Measurements from ENCODE around the gene GNA12. TPM values are rescaled to one million over a fixed set of nuclear protein-coding genes. Genes with fewer than 3 reads are reported as not detected.

Gene GNA12
- total RNA-seq, 1 experiment from 2014 or later = 15.0 TPM

DNA sequence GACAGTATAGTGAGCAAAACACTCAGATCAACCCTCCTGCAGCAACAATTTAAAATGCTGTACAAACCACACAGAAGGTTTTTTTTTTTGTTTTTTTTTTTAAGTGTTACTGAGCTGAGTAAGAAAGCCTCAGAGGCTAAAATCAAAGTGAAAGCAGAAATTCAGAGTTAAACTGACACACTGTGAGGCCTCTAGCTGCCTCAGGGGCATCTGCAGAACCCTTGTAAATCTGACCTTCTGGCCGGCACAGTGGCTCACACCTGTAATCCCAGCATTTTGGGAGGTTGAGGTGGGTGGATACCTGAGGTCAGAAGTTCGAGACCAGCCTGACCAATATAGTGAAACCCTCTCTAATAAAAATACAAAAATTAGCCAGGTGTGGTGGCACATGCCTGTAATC lies 7.4 kb upstream of the GNA12 start:
- Histone ChIP-seq H3K4me1 (ENCODE audit: insufficient read depth, low read length) (no peaks in the 10 kb centered on the region), H3K9me2 (replicated peaks; ENCODE audit: low read length) (no peaks in the 10 kb centered on the region), H3K4me3 (ENCODE audit: low read length) (no peak overlapping the region), H4K20me1 (ENCODE audit: low read length) (no peaks in the 10 kb centered on the region), H3K9ac (ENCODE audit: low read length) (no peak overlapping the region), H3K27ac (ENCODE audit: low read length) (no peak overlapping the region), H3K36me3 (ENCODE audit: low read depth, low read length) (no peaks in the 10 kb centered on the region), H2AFZ (ENCODE audit: low read length) (no peak overlapping the region), H3K9me3 (ENCODE audit: low read length) (no peaks in the 10 kb centered on the region), H3K79me2 (ENCODE audit: low read length) (no peaks in the 10 kb centered on the region), H3F3A (ENCODE audit: low read length, unreplicated experiment) (no peaks in the 10 kb centered on the region), H3K27me3 (ENCODE audit: low read length) (no peaks in the 10 kb centered on the region), H3K4me2 (ENCODE audit: low read length) (no peak overlapping the region)
- BruUV-seq (replicated peaks) = no TSS peak
- no peak for DNase-seq
- CTCF ChIA-PET = interaction anchor here (0.6 kb wide), 1 partner anchor 30 kb away, joined by 3 read pairs; no protein-coding TSS in a partner anchor
- ATAC-seq = no peak
- intact Hi-C loops (cut with micrococcal nuclease) = no loop called here
- POLR2A ChIA-PET (ENCODE audit: unreplicated experiment) = interaction anchor here (0.6 to 0.7 kb wide), 2 partner anchors 14 to 22 kb away, joined by 4 to 20 read pairs; no protein-coding TSS in a partner anchor
- TF ChIP-seq, protein P1, sequence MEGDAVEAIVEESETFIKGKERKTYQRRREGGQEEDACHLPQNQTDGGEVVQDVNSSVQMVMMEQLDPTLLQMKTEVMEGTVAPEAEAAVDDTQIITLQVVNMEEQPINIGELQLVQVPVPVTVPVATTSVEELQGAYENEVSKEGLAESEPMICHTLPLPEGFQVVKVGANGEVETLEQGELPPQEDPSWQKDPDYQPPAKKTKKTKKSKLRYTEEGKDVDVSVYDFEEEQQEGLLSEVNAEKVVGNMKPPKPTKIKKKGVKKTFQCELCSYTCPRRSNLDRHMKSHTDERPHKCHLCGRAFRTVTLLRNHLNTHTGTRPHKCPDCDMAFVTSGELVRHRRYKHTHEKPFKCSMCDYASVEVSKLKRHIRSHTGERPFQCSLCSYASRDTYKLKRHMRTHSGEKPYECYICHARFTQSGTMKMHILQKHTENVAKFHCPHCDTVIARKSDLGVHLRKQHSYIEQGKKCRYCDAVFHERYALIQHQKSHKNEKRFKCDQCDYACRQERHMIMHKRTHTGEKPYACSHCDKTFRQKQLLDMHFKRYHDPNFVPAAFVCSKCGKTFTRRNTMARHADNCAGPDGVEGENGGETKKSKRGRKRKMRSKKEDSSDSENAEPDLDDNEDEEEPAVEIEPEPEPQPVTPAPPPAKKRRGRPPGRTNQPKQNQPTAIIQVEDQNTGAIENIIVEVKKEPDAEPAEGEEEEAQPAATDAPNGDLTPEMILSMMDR (conservative IDR thresholded peaks at IDR 0.05; ENCODE audit: low read depth, low read length) = no peak
- TF ChIP-seq EZH2phosphoT487 (IDR thresholded peaks at IDR 0.05; ENCODE audit: borderline replicate concordance, low read length) (no peak), EZH2 (IDR thresholded peaks at IDR 0.05; ENCODE audit: low read length, unreplicated experiment) (no peak)

DNA sequence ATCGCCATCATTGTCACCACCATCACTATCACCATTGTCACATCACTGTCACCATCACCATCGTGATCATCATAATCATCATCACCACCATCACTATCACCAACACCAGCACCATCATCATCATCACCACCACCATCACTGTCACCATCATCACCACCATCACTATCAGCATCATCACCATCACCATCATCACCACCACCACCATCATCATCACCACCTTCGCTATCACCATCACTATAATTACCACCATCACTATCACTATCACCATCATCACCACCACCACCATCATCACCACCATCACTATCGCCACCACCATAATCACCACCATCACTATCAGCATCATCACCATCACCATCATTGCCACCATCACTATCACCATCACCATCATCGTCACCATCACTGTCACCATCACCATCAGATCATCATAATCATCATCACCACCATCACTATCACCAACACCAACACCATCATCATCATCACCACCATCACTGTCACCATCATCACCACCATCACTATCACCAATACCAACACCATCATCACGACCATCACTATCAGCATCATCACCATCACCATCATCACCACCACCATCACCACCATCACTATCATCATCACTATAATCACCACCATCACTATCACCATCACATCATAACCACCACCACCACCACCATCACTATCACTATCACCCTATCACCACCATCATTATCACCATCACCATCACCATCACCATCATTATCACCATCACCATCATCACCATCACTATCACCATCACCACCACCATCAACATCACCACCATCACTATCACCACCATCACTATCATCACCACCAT lies 6.0 kb upstream of the GNA12 start:
- Histone ChIP-seq H3K9me2 (replicated peaks; ENCODE audit: low read length) (no peaks in the 10 kb centered on the region), H2AFZ (ENCODE audit: low read length) (no peak overlapping the region), H3K9me3 (ENCODE audit: low read length) (no peaks in the 10 kb centered on the region), H3K36me3 (ENCODE audit: low read depth, low read length) (no peaks in the 10 kb centered on the region), H3K4me2 (ENCODE audit: low read length) (no peak overlapping the region), H4K20me1 (ENCODE audit: low read length) (no peaks in the 10 kb centered on the region), H3K4me1 (ENCODE audit: insufficient read depth, low read length) (no peaks in the 10 kb centered on the region), H3K27ac (ENCODE audit: low read length) (no peak overlapping the region), H3K4me3 (ENCODE audit: low read length) (no peak overlapping the region), H3K27me3 (ENCODE audit: low read length) (no peaks in the 10 kb centered on the region), H3F3A (ENCODE audit: low read length, unreplicated experiment) (no peaks in the 10 kb centered on the region), H3K9ac (ENCODE audit: low read length) (no peak overlapping the region), H3K79me2 (ENCODE audit: low read length) (no peaks in the 10 kb centered on the region)
- POLR2A ChIA-PET (ENCODE audit: unreplicated experiment) = no interaction called here
- DNase-seq (no peak), ATAC-seq (no peak)
- TF ChIP-seq EZH2phosphoT487 (IDR thresholded peaks at IDR 0.05; ENCODE audit: borderline replicate concordance, low read length) (no peak), EZH2 (IDR thresholded peaks at IDR 0.05; ENCODE audit: low read length, unreplicated experiment) (no peak)
- TF ChIP-seq, protein P1 (conservative IDR thresholded peaks at IDR 0.05; ENCODE audit: low read depth, low read length) = no peak
- BruUV-seq (replicated peaks) = no TSS peak
- CTCF ChIA-PET = no interaction called here
- intact Hi-C loops (cut with micrococcal nuclease) = no loop called here

DNA sequence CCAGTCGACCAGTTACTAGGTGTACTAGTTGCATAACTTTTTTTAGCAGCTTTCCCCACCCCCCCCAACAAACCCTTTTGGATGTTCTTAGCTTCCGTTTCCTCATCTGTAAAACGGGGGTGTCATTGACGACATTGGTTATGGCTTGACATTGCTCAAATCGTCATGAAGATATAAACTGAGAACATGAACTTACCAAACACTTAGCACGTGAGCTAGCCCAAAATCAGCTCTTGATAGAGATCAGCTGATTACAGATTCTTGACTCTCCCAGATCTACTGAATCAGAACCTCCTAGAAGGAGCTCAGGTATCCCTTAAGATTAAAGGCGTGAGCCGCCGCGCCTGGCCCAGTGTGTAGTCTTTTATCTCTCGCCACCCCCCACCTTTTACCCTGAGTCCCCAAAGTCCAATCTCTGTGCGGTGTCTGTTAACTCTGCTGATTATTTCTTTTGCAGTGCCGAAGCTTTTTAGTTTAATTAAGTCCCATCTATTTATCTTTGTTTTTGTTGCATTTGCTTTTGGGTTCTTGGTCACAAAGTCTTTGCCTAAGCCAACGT lies 1.0 kb upstream of the GNA12 start:
- H3K4me3 ChIP-seq (ENCODE audit: low read length) = peak overlapping the region; percentile 60
- ChIA-PET POLR2A (ENCODE audit: unreplicated experiment) (no interaction called here), CTCF (no interaction called here)
- H2AFZ ChIP-seq (ENCODE audit: low read length) = peak overlapping the region; percentile 69; the same call in 1 of the 2 replicates
- peaks cover 37% of the 10 kb centered on the region for H3K79me2 ChIP-seq (ENCODE audit: low read length)
- no peaks in the 10 kb centered on the region for H4K20me1 ChIP-seq (ENCODE audit: low read length)
- DNase-seq (no peak), ATAC-seq (no peak)
- intact Hi-C loops (cut with micrococcal nuclease) = loop anchor here (2.0 kb wide), 1 partner anchor 24 kb away; no protein-coding TSS in a partner anchor
- no peaks in the 10 kb centered on the region for H3K9me3 ChIP-seq (ENCODE audit: low read length)
- 0 out of 2 replicates have a peak overlapping the region, but pooled peaks have one; percentile 25 for H3K9ac ChIP-seq (ENCODE audit: low read length)
- H3K4me1 ChIP-seq (ENCODE audit: insufficient read depth, low read length) = peaks cover 18% of the 10 kb centered on the region
- H3K36me3 ChIP-seq (ENCODE audit: low read depth, low read length) = no peaks in the 10 kb centered on the region
- H3K27ac ChIP-seq (ENCODE audit: low read length) = no peak overlapping the region
- H3F3A ChIP-seq (ENCODE audit: low read length, unreplicated experiment) = no peaks in the 10 kb centered on the region
- TSS peak; percentile 97 for BruUV-seq (replicated peaks)
- H3K27me3 ChIP-seq (ENCODE audit: low read length) = no peaks in the 10 kb centered on the region
- H3K9me2 ChIP-seq (replicated peaks; ENCODE audit: low read length) = no peaks in the 10 kb centered on the region
- TF ChIP-seq EZH2phosphoT487 (IDR thresholded peaks at IDR 0.05; ENCODE audit: borderline replicate concordance, low read length) = no peak
- TF ChIP-seq, protein P1 (conservative IDR thresholded peaks at IDR 0.05; ENCODE audit: low read depth, low read length) = no peak
- TF ChIP-seq EZH2 (IDR thresholded peaks at IDR 0.05; ENCODE audit: low read length, unreplicated experiment) = no peak
- peak overlapping the region; percentile 81 for H3K4me2 ChIP-seq (ENCODE audit: low read length)

Data from PC-3 (cell line).